C4-2B (cell line): Measurements from ENCODE around the gene IRF9.

Experiments used
- ZFX ChIP-seq: fragments of 450-650 bp; IDR thresholded peaks from 2 replicates; pipeline ENCODE4 v1.6.1; 2017
- TF ChIP-seq, protein P1 (sequence below): fragments of 450-650 bp; conservative IDR thresholded peaks from 2 replicates; pipeline ENCODE4 v1.5.1; 2017; ENCODE audit warnings: mild to moderate bottlenecking

DNA sequence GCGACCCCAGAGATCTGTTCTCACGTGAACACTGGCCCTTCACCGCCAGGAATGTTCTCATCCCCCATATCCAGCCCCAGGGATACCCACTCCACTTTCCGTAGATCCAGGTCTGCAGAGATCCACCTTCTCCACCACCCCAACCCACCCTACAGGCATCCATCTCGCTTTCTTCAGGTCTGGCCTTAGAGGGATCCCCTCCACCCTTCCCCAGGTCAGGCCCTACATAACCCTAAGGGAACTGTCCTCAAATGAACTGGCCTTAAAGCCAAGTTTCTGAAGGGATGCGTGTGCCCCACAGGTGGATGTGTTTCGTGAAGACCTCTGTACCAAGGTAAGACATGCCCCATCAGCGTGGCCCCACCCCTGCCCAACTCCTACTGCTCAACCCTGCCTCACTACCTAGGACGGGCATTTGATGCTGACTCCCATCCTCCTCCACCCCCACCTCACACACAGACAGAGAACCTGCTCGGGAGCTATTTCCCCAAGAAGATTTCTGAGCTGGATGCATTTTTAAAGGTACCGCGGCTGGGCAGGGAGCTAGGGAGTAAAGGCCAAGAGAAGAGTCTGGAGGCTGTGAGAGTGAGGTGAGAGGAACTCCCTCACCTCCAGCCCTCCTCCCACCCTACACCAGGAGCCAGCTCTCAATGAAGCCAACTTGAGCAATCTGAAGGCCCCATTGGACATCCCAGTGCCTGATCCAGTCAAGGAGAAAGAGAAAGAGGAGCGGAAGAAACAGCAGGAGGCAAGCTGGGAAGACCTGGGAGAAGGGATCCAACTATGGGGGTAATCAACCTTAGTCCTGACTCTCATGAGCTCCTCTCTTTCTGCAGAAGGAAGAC, 24.2 kb upstream of the IRF9 start:
- TF ChIP-seq, protein P1, sequence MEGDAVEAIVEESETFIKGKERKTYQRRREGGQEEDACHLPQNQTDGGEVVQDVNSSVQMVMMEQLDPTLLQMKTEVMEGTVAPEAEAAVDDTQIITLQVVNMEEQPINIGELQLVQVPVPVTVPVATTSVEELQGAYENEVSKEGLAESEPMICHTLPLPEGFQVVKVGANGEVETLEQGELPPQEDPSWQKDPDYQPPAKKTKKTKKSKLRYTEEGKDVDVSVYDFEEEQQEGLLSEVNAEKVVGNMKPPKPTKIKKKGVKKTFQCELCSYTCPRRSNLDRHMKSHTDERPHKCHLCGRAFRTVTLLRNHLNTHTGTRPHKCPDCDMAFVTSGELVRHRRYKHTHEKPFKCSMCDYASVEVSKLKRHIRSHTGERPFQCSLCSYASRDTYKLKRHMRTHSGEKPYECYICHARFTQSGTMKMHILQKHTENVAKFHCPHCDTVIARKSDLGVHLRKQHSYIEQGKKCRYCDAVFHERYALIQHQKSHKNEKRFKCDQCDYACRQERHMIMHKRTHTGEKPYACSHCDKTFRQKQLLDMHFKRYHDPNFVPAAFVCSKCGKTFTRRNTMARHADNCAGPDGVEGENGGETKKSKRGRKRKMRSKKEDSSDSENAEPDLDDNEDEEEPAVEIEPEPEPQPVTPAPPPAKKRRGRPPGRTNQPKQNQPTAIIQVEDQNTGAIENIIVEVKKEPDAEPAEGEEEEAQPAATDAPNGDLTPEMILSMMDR, result no peak
- no peak for TF ChIP-seq ZFX
